Measurements from ENCODE around the gene CD209.
"Not testable (repeated sequence)": the region's sequence is repeated elsewhere in the genome, so short reads cannot be mapped to it uniquely, and the experiment has no call there.

Gene CD209

GRCh38 chr19:7767487-7767886 lies 20.2 kb upstream of the CD209 start:
- H3K27ac ChIP-seq (ENCODE audit: low read depth, low read length, severe bottlenecking): no peak overlapping the region
- 83 to 87% methylated on average over 1 to 3 of the region's 4 CpGs for WGBS, 2 experiments (ENCODE audit: insufficient coverage in 2 of 2)
- no peaks in the 10 kb centered on the region for H3K36me3 ChIP-seq (ENCODE audit: control insufficient read depth, insufficient read depth, low read length)
- no peaks in the 10 kb centered on the region for H3K9me3 ChIP-seq (ENCODE audit: control insufficient read depth, low read length)
- no peaks in the 10 kb centered on the region for H3K4me1 ChIP-seq (ENCODE audit: control insufficient read depth, insufficient read depth, low read length, poor library complexity, severe bottlenecking)
- H3K4me3 ChIP-seq (ENCODE audit: extremely low read depth, insufficient read depth, low read length, poor library complexity, severe bottlenecking): no peak overlapping the region

DNA sequence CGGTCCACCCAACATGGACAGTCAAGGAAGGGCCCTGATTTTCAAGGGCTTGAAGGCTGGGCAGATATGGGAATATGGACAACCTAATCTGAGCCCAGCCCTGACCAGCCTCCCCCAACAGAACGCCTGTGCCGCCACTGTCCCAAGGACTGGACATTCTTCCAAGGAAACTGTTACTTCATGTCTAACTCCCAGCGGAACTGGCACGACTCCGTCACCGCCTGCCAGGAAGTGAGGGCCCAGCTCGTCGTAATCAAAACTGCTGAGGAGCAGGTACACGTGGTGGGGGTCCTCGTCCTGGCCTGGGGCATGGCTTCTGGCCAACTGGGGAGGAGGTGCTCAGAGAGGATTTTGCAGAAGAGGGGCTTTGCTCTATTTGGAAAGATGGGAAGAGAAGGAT lies 19.2 kb upstream of the CD209 start:
- Histone ChIP-seq H3K36me3 (ENCODE audit: control insufficient read depth, insufficient read depth, low read length) (no peaks in the 10 kb centered on the region), H3K27ac (ENCODE audit: low read depth, low read length, severe bottlenecking) (no peak overlapping the region), H3K4me3 (ENCODE audit: extremely low read depth, insufficient read depth, low read length, poor library complexity, severe bottlenecking) (no peak overlapping the region), H3K4me1 (ENCODE audit: control insufficient read depth, insufficient read depth, low read length, poor library complexity, severe bottlenecking) (no peaks in the 10 kb centered on the region), H3K9me3 (ENCODE audit: control insufficient read depth, low read length) (no peaks in the 10 kb centered on the region)
- WGBS, 2 experiments (ENCODE audit: insufficient coverage in 2 of 2): 76 to 91% methylated on average over 8 to 10 of the region's 11 CpGs

DNA sequence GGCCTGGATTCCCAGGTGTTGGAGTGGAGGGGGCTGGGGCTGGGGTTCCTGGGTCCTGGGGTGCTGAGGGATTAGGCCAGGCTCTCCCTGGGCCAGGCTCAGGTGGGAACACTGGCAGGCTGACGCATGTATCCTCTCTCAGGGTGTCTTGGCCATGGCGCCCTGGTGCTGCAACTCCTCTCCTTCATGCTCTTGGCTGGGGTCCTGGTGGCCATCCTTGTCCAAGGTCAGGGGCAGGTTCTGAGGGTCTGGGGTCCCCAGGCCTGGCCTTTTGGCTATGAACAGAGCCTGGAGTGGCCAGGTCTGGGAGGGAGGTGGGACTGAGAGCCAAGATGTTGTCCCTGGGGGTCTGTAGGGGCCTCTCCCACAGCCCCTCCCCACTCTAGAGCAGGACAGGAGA lies 17.7 kb upstream of the CD209 start:
- not testable (repeated sequence) for H3K4me1 ChIP-seq (ENCODE audit: control insufficient read depth, insufficient read depth, low read length, poor library complexity, severe bottlenecking); H3K4me3 ChIP-seq (ENCODE audit: extremely low read depth, insufficient read depth, low read length, poor library complexity, severe bottlenecking); H3K27ac ChIP-seq (ENCODE audit: low read depth, low read length, severe bottlenecking); H3K9me3 ChIP-seq (ENCODE audit: control insufficient read depth, low read length); H3K36me3 ChIP-seq (ENCODE audit: control insufficient read depth, insufficient read depth, low read length)
- 84 to 86% methylated on average over 2 of the region's 2 CpGs for WGBS, 2 experiments (ENCODE audit: insufficient coverage in 2 of 2)

GRCh38 chr19:7764157-7764556 lies 16.8 kb upstream of the CD209 start:
- not testable (repeated sequence) for H3K27ac ChIP-seq (ENCODE audit: low read depth, low read length, severe bottlenecking); H3K36me3 ChIP-seq (ENCODE audit: control insufficient read depth, insufficient read depth, low read length); H3K9me3 ChIP-seq (ENCODE audit: control insufficient read depth, low read length); H3K4me1 ChIP-seq (ENCODE audit: control insufficient read depth, insufficient read depth, low read length, poor library complexity, severe bottlenecking); H3K4me3 ChIP-seq (ENCODE audit: extremely low read depth, insufficient read depth, low read length, poor library complexity, severe bottlenecking)
- 82% methylated on average over 3 of the region's 3 CpGs; no CpG with 5 or more reads in 1 of the 2 experiments for WGBS, 2 experiments (ENCODE audit: insufficient coverage in 2 of 2)

GRCh38 chr19:7763696-7764095 lies 16.4 kb upstream of the CD209 start:
- 23 to 33% methylated on average over 1 of the region's 1 CpG for WGBS, 2 experiments (ENCODE audit: insufficient coverage in 2 of 2)
- Histone ChIP-seq H3K27ac (ENCODE audit: low read depth, low read length, severe bottlenecking) (no peak overlapping the region), H3K9me3 (ENCODE audit: control insufficient read depth, low read length) (peaks cover 9% of the 10 kb centered on the region), H3K36me3 (ENCODE audit: control insufficient read depth, insufficient read depth, low read length) (no peaks in the 10 kb centered on the region), H3K4me1 (ENCODE audit: control insufficient read depth, insufficient read depth, low read length, poor library complexity, severe bottlenecking) (no peaks in the 10 kb centered on the region), H3K4me3 (ENCODE audit: extremely low read depth, insufficient read depth, low read length, poor library complexity, severe bottlenecking) (no peak overlapping the region)

- peaks cover 13% of the 10 kb centered on the region for H3K9me3 ChIP-seq (ENCODE audit: control insufficient read depth, low read length)
- H3K36me3 ChIP-seq (ENCODE audit: control insufficient read depth, insufficient read depth, low read length): no peaks in the 10 kb centered on the region
- no peaks in the 10 kb centered on the region for H3K4me1 ChIP-seq (ENCODE audit: control insufficient read depth, insufficient read depth, low read length, poor library complexity, severe bottlenecking)
- no peak within 1 kb of the TSS for H3K27ac ChIP-seq (ENCODE audit: low read depth, low read length, severe bottlenecking)
- no peak within 1 kb of the TSS for H3K4me3 ChIP-seq (ENCODE audit: extremely low read depth, insufficient read depth, low read length, poor library complexity, severe bottlenecking)
- WGBS, 2 experiments (ENCODE audit: insufficient coverage in 2 of 2): 80 to 94% methylated on average over 4 to 7 of the region's 8 CpGs
These were observed 15.5 kb upstream of the CD209 start, which contains the start of gene CLEC4M for GRCh38 chr19:7762719-7763293. Gene CLEC4M (plus strand): TSS chr19:7763243. CDS start chr19:7763267, 24 bp downstream.

DNA sequence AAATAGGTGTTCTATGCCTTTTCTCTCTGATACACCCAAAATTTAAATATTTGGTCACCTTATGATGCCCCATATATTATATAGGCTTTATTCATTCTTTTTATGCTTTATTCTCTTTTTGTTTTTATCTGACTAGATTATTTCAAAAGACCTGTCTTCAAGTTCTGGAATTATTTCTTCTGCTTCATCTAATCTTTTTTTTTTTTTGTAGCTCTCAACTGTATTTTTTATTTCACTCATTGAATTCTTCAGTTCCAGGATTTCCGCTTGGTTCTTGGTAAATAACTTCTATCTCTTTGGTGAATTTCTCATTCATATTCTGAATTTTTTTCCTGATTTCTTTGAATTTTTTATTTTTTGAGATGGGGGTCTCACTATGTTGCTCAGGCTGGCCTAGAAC lies 11.8 kb upstream of the CD209 start:
- H3K27ac ChIP-seq (ENCODE audit: low read depth, low read length, severe bottlenecking): no peak overlapping the region
- no CpG with 5 or more reads among the region's 1 CpG for WGBS, 2 experiments (ENCODE audit: insufficient coverage in 2 of 2)

GRCh38 chr19:7757358-7757757 lies 10.0 kb upstream of the CD209 start:
- Histone ChIP-seq H3K27ac (ENCODE audit: low read depth, low read length, severe bottlenecking) (no peak overlapping the region), H3K9me3 (ENCODE audit: control insufficient read depth, low read length) (peaks cover 22% of the 10 kb centered on the region), H3K4me1 (ENCODE audit: control insufficient read depth, insufficient read depth, low read length, poor library complexity, severe bottlenecking) (no peaks in the 10 kb centered on the region), H3K4me3 (ENCODE audit: extremely low read depth, insufficient read depth, low read length, poor library complexity, severe bottlenecking) (no peak overlapping the region), H3K36me3 (ENCODE audit: control insufficient read depth, insufficient read depth, low read length) (no peaks in the 10 kb centered on the region)
- 65 to 75% methylated on average over 3 of the region's 3 CpGs for WGBS, 2 experiments (ENCODE audit: insufficient coverage in 2 of 2)

More for the DNA sequence above, 11.8 kb upstream of the CD209 start:
- Histone ChIP-seq H3K4me3 (ENCODE audit: extremely low read depth, insufficient read depth, low read length, poor library complexity, severe bottlenecking) (no peak overlapping the region), H3K9me3 (ENCODE audit: control insufficient read depth, low read length) (peaks cover 22% of the 10 kb centered on the region), H3K4me1 (ENCODE audit: control insufficient read depth, insufficient read depth, low read length, poor library complexity, severe bottlenecking) (no peaks in the 10 kb centered on the region), H3K36me3 (ENCODE audit: control insufficient read depth, insufficient read depth, low read length) (no peaks in the 10 kb centered on the region)

- Histone ChIP-seq H3K27ac (ENCODE audit: low read depth, low read length, severe bottlenecking) (no peak overlapping the region), H3K4me3 (ENCODE audit: extremely low read depth, insufficient read depth, low read length, poor library complexity, severe bottlenecking) (no peak overlapping the region), H3K36me3 (ENCODE audit: control insufficient read depth, insufficient read depth, low read length) (no peaks in the 10 kb centered on the region), H3K4me1 (ENCODE audit: control insufficient read depth, insufficient read depth, low read length, poor library complexity, severe bottlenecking) (no peaks in the 10 kb centered on the region), H3K9me3 (ENCODE audit: control insufficient read depth, low read length) (peaks cover 22% of the 10 kb centered on the region)
- WGBS, 2 experiments (ENCODE audit: insufficient coverage in 2 of 2): 0% methylated on average over 1 of the region's 4 CpGs
These were observed 8.9 kb upstream of the CD209 start for GRCh38 chr19:7756258-7756657.

- H3K27ac ChIP-seq (ENCODE audit: low read depth, low read length, severe bottlenecking): no peak overlapping the region
These were observed 3.9 kb upstream of the CD209 start for GRCh38 chr19:7751157-7751783.

GRCh38 chr19:7748756-7749155 lies 1.4 kb upstream of the CD209 start:
- H3K36me3 ChIP-seq (ENCODE audit: control insufficient read depth, insufficient read depth, low read length): no peaks in the 10 kb centered on the region
- H3K4me1 ChIP-seq (ENCODE audit: control insufficient read depth, insufficient read depth, low read length, poor library complexity, severe bottlenecking): no peaks in the 10 kb centered on the region
- peaks cover 5% of the 10 kb centered on the region for H3K9me3 ChIP-seq (ENCODE audit: control insufficient read depth, low read length)
- WGBS, 2 experiments (ENCODE audit: insufficient coverage in 2 of 2): 42 to 50% methylated on average over 1 to 3 of the region's 4 CpGs
- H3K27ac ChIP-seq (ENCODE audit: low read depth, low read length, severe bottlenecking): no peak overlapping the region
- no peak overlapping the region for H3K4me3 ChIP-seq (ENCODE audit: extremely low read depth, insufficient read depth, low read length, poor library complexity, severe bottlenecking)

More at GRCh38 chr19:7751157-7751783, 3.9 kb upstream of the CD209 start:
- Histone ChIP-seq H3K36me3 (ENCODE audit: control insufficient read depth, insufficient read depth, low read length) (no peaks in the 10 kb centered on the region), H3K4me1 (ENCODE audit: control insufficient read depth, insufficient read depth, low read length, poor library complexity, severe bottlenecking) (no peaks in the 10 kb centered on the region), H3K9me3 (ENCODE audit: control insufficient read depth, low read length) (peaks cover 5% of the 10 kb centered on the region), H3K4me3 (ENCODE audit: extremely low read depth, insufficient read depth, low read length, poor library complexity, severe bottlenecking) (no peak overlapping the region)
- 76 to 82% methylated on average over 11 of the region's 12 CpGs for WGBS, 2 experiments (ENCODE audit: insufficient coverage in 2 of 2)
